NCI-H128 (cell line): ENCODE measurements around the gene ST8SIA4.

Experiments used
- DNase-seq: peaks from one replicate; lab custom pipeline; 2025; ENCODE audit not compliant: unreplicated experiment; lab: John Stamatoyannopoulos, UW

Gene ST8SIA4

GRCh38 chr5:100872408-100873190 lies 30.5 kb downstream of the ST8SIA4 start:
- no peak for DNase-seq

DNA sequence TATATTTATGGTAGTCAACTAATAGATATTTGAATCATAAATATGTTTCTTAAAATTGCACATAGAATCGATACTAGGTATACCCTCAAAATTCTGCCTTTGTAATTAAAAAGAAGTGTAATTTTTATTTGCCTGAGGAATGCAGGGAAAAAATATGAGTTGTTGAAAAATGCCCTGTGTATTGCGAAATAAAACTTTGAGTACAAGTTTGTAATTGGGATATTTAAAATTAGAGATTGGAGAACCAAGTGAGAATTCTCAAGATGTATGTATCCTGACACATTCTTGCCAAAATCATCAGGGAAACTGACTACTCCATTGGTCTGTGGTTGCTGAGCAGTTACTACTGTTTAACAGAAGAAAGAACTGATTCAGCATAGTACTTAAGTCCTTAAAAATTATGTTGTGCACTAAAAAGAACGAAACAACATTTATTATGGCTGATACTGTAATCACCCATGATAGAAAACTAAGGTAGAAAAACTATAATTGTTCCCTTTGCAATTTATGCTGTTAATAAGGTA lies 36.0 kb downstream of the ST8SIA4 start:
- DNase-seq = no peak

GRCh38 chr5:100864931-100865330 lies 38.2 kb downstream of the ST8SIA4 start:
- DNase-seq = no peak

GRCh38 chr5:100863739-100864138 lies 39.3 kb downstream of the ST8SIA4 start:
- no peak for DNase-seq

DNA sequence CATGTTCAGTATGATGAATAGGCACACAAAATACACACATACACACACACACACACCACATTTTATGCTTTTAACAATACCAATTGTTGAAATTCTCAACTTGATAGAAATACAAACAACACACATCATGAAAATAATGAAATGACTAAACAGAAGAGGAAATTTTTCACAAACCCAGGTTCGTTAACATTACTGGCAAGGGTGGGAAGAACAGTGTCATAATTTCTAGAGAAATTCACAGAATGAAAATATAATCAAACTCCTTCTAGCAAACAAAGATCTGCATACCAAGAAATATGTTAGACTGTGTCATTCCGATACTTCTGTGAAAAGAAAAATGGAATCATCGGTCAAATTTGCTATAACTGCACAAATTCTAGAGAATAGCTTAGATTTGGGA lies 41.9 kb downstream of the ST8SIA4 start:
- no peak for DNase-seq

DNA sequence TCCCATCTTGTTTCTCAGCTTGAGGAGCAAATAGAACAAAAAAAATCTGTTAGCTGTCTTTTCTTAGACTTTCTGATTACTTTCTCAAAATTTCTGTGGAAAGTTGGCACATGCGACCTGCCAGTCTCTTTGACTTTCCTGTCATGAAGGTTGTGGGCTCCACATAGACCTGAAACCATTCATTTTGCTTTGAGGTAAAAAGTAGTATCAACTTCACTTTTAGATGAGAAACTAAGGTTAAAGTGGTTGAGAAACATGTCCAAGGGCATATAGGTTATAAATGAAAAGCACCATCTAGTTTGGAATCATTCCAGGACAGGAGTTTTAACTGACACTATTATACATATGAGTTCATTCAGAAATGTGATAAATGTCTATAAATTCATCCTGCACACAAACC lies 42.7 kb downstream of the ST8SIA4 start:
- DNase-seq = no peak

DNA sequence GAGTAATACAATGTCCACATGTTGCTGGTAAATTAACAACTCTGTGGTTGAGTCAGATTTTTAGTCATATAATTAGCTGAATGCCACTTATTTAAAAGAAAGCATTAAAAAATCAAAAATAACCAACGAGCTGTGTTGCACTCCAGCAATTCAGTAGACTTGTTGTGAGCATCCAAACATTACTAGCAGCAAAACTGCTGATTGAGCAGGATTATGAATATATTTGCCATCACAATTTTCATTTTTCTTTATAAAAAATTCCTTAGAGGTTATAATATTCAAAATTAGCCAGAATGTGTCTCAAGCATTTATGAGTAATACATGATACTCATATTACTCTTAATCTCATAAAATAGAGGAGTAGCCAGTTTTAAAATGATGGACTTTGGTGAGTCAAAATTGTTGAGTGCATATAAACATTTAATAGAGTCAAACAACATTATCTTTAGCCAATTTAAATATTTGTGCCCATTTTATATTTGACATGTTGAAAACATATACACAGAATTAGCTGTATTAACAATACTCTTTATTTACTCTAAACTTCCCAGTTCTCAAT lies 44.0 kb downstream of the ST8SIA4 start:
- no peak for DNase-seq

GRCh38 chr5:100856462-100856861 lies 46.6 kb downstream of the ST8SIA4 start:
- no peak for DNase-seq

DNA sequence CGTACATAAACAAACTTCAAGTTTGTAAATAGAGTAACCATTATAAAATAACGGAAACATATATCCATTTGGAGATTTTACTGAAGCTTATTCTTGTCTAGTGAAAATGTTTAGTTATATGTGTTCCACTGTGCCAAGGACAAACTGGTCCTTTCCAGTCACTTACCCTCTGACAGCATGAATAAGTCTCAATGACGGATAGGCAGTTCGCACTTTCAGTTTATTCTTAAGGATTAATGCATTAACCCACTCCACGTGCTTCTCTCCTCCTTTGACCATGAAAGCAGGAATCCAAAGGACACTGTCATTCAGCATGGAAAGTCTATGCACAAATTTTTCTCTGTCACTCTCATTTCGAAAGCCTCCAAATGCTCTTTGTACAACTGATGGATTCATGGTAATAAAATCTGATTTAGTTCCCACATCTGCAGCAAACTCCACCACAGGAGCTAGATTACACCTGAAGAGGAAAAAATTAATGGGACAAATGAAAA lies 47.1 kb downstream of the ST8SIA4 start:
- DNase-seq = no peak

DNA sequence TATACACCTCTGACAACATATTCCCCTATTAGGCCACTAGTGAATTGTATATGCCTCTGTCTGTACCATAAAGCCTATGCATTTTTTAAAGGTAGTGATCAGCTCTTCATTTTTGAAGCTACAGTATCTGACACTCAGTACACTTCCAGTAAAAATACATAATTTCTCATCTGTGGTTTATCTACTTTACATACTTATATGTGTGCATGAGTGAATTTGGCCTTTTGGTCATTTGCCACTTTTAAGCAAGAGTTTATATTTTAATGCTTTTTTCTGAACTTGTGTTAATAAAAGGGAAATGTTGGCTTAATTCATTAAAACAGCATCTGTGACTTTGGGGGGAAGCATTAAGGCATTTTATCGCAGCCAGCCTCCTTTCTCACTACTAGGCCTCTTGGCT lies 47.8 kb downstream of the ST8SIA4 start:
- no peak for DNase-seq

GRCh38 chr5:100854591-100854990 lies 48.5 kb downstream of the ST8SIA4 start:
- no peak for DNase-seq

DNA sequence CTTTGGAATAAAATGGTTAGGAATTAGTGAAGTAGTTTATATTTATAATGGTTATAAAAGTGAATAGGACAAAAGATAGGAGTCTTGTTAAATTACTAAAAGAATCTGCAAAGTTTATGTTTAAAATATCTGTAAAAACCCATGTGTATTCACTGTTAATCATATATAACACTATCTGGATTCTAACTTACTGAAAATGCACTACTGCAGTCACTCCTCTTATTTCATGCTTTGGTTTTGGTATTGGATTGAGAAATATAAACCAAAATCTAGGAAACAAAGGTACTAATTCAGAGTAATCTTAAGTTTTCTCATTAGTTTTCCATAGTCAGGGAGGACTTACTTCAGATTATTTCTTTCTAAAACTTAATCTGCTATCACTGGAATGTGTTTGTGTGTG lies 49.5 kb downstream of the ST8SIA4 start:
- no peak for DNase-seq

GRCh38 chr5:100852988-100853449 lies 50.1 kb downstream of the ST8SIA4 start:
- no peak for DNase-seq

- DNase-seq = no peak
These were observed 51.0 kb downstream of the ST8SIA4 start for GRCh38 chr5:100852051-100852450.

- no peak for DNase-seq
These were observed 56.3 kb downstream of the ST8SIA4 start for GRCh38 chr5:100846772-100847171.

DNA sequence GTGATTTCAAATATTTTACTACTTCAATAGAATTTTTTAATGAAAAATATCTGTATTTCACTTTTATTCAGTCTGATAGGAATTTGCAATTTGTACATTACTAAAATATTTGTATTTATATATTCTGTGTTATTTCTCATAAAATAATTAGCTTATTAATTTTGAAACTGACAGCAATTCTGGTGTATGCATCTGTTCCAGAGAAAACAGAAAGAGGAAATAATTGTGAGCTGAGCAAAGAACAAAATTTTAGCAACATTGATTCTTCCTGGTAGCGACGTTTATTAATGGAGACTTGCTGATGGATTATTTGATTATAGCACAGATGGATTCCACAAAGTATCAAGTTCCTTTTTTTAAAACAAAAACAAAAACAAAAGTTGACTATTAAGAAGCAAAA lies 61.0 kb downstream of the ST8SIA4 start:
- DNase-seq = no peak

DNA sequence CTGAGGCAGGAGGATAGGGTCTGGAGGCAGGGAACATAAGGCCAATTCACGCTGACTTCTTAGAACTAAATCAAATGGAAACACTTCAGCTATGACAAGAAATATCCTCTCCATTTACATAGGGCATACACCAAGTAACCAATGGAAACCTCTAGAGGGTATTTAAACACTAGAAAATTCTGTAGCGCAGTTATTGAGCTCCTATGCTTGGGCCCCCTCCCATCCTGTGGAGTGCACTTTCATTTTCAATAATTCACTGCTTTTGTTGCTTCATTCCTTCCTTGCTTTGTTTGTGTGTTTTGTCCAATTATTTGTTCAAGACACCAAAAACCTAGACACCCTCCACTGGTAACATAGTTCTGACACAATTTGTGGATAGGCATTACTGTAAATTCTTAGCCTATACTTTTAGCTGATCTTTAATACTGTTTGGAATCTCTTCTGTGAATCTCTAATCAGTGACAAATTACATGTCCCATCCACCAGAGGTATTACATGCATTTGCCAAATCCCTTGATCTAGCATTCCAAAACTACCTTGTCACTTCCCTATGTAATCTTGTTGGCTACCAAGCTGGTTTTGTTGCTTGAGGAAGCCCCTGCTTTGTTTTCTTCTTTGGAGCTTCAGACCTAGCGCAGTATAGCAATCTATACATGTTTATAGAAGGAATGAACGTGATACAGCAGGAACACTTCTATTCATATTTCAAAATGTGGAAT lies 61.6 kb downstream of the ST8SIA4 start:
- no peak for DNase-seq

DNA sequence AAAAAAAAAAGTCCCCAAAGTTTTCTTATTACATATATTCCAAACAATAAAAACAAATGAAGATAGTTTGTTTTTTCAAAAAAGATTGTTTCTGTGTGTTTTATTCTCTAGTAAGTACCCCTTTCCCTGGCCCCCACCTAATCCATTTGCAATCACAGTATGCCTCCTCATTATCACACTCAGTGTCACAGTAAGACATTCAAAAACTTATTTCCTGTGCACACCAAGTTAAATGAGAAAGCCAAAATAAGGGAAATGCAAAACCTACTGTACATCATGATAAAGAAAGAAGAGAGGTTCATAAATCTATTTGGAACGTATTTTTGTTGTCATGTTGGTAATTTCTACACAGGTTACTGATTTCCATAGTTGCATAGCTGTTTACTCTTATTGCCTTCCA lies 62.3 kb downstream of the ST8SIA4 start:
- DNase-seq = no peak

DNA sequence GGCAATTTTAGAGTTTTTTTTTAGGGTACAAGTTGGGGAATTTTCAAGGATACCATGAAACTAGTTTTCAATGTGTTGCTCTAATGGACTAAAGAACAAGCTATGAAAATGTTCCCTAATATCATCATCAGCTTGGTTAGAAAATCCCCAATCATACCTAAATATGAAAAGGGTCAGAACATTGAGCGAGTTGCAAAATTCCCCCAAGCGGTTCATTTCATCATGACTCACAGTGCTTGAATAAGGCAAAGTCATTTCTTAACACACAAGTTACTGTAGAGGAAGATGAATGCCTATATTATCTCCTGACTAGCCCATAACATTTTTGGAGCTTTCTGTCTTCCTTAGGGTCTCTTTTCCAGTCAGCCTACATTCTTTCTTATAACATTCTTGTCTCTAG lies 62.7 kb downstream of the ST8SIA4 start:
- no peak for DNase-seq

- DNase-seq = no peak
These were observed 65.0 kb downstream of the ST8SIA4 start for GRCh38 chr5:100838048-100838473.

DNA sequence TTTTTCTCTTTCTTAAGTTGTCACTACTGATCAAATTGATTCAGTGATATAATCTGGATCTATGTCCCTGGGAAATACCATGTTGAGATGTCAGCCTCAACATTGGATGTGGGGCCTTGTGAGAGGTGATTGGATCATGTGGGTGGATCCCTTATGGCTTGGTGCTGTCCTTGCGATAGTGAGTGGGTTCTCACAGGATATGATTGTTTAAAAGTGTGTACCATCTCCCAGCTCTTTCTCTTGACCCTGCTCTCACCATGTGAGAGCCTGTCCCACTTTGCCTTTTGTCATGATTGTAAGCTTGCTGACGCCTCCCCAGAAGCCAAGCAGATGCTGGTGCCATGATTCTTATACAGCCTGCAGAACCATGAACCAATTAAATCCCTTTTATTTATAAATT lies 68.6 kb downstream of the ST8SIA4 start:
- no peak for DNase-seq
